ENCODE measurements around the gene ELOA. TPM values are rescaled to one million over a fixed set of nuclear protein-coding genes. Genes with fewer than 3 reads are reported as not detected.

The ELOA gene
- total RNA-seq = 10 to 100 TPM; 32.9 to 35.5 (median 35.1) TPM
- long read RNA-seq, donor 1, full-length matches to known transcripts = 11 of 31 reads
- long read RNA-seq, donor 1, partial matches to known transcripts = 18 of 31 reads
- long read RNA-seq, donor 1, other reads (novel, unspliced or antisense) = 2 of 31 reads
- long read RNA-seq, donor 2, full-length matches to known transcripts = 5 of 34 reads
- long read RNA-seq, donor 2, partial matches to known transcripts = 29 of 34 reads
- long read RNA-seq, donor 2, other reads (novel, unspliced or antisense) = 0 of 34 reads

GRCh38 chr1:23743287-23744152 is at the start of gene ELOA:
ELOA (plus strand) TSS chr1:23743471; CDS start chr1:23743504, 33 bp downstream.
- Histone ChIP-seq H3K36me3 (ENCODE audit: low read depth) (no peaks in the 10 kb centered on the region), H3K4me3 (peak within 1 kb of the TSS; percentile 98), H3K9me3 (no peaks in the 10 kb centered on the region), H3K4me1 (ENCODE audit: low read depth) (peaks cover 17% of the 10 kb centered on the region)
- TF ChIP-seq CTCF (IDR thresholded peaks at IDR 0.05) = no peak
- DNase-seq (peak; percentile 82 to 88 (median 87)), ATAC-seq (peak; percentile 96)
- intact Hi-C loops (cut with DNase I, micrococcal nuclease) = no loop called here

- H3K4me1 ChIP-seq (ENCODE audit: low read depth) = peaks cover 41% of the 10 kb centered on the region
- DNase-seq (no peak), ATAC-seq (no peak)
- intact Hi-C loops (cut with DNase I, micrococcal nuclease) = no loop called here
- no peak overlapping the region for H3K4me3 ChIP-seq
- no peaks in the 10 kb centered on the region for H3K36me3 ChIP-seq (ENCODE audit: low read depth)
- H3K9me3 ChIP-seq = no peaks in the 10 kb centered on the region
- TF ChIP-seq CTCF (IDR thresholded peaks at IDR 0.05) = no peak
Observed at GRCh38 chr1:23693599-23693998, 49.7 kb upstream of the ELOA start.

GRCh38 chr1:23694371-23694770 is 48.9 kb upstream of the ELOA start:
- Histone ChIP-seq H3K4me3 (no peak overlapping the region), H3K4me1 (ENCODE audit: low read depth) (peaks cover 41% of the 10 kb centered on the region), H3K36me3 (ENCODE audit: low read depth) (no peaks in the 10 kb centered on the region), H3K9me3 (no peaks in the 10 kb centered on the region)
- no peak for TF ChIP-seq CTCF (IDR thresholded peaks at IDR 0.05)
- ATAC-seq (no peak), DNase-seq (no peak)
- intact Hi-C loops (cut with DNase I, micrococcal nuclease) = no loop called here

GRCh38 chr1:23695667-23696066 is 47.6 kb upstream of the ELOA start:
- no peak for TF ChIP-seq CTCF (IDR thresholded peaks at IDR 0.05)
- no peak for DNase-seq
- intact Hi-C loops (cut with DNase I, micrococcal nuclease) = no loop called here

GRCh38 chr1:23696335-23696989 is 46.8 kb upstream of the ELOA start:
- no peaks in the 10 kb centered on the region for H3K9me3 ChIP-seq
- DNase-seq (peak in 1 of 3 donors; percentile 24), ATAC-seq (peak; percentile 39)
- intact Hi-C loops (cut with DNase I, micrococcal nuclease) = no loop called here
- no peak overlapping the region for H3K4me3 ChIP-seq
- peaks cover 41% of the 10 kb centered on the region for H3K4me1 ChIP-seq (ENCODE audit: low read depth)
- TF ChIP-seq CTCF (IDR thresholded peaks at IDR 0.05) = no peak
- peaks cover 7% of the 10 kb centered on the region for H3K36me3 ChIP-seq (ENCODE audit: low read depth)

More at GRCh38 chr1:23695667-23696066, 47.6 kb upstream of the ELOA start:
- Histone ChIP-seq H3K9me3 (no peaks in the 10 kb centered on the region), H3K4me3 (no peak overlapping the region), H3K36me3 (ENCODE audit: low read depth) (no peaks in the 10 kb centered on the region), H3K4me1 (ENCODE audit: low read depth) (peaks cover 41% of the 10 kb centered on the region)
- no peak for ATAC-seq

Measured in mucosa of descending colon (tissue), 3 donors.